ENCODE measurements around the gene LPA. TPM values are rescaled to one million over a fixed set of nuclear protein-coding genes. Genes with fewer than 3 reads are reported as not detected.
"Not testable (repeated sequence)": the region's sequence is repeated elsewhere in the genome, so short reads cannot be mapped to it uniquely, and the experiment has no call there.

The LPA gene
- total and polyA plus RNA-seq, 9 donors, result 0.06 to 0.10 (median 0.08) TPM; not detected in 5

- H3K4me1 ChIP-seq (ENCODE audit: control insufficient read depth, insufficient read depth, low read length), result no peaks in the 10 kb centered on the region
- 70% methylated on average over 2 of the region's 2 CpGs for WGBS (ENCODE audit: insufficient coverage)
- no peaks in the 10 kb centered on the region for H3K36me3 ChIP-seq (ENCODE audit: control insufficient read depth, insufficient read depth, low read length)
- no peak for DNase-seq
- H3K4me3 ChIP-seq (ENCODE audit: low read length), result no peak overlapping the region
- no peaks in the 10 kb centered on the region for H3K27me3 ChIP-seq (ENCODE audit: control insufficient read depth, insufficient read depth, low read length)
- no peak overlapping the region for H3K27ac ChIP-seq (ENCODE audit: low read length)
- peaks cover 2% of the 10 kb centered on the region for H3K9me3 ChIP-seq (replicated peaks; ENCODE audit: control insufficient read depth, low read depth, low read length)
These were observed 1.2 kb downstream of the LPA start for GRCh38 chr6:160662842-160663241.

- H3K27ac ChIP-seq (ENCODE audit: low read length), result no peak overlapping the region
- H3K4me1 ChIP-seq (ENCODE audit: control insufficient read depth, insufficient read depth, low read length), result no peaks in the 10 kb centered on the region
- H3K9me3 ChIP-seq (replicated peaks; ENCODE audit: control insufficient read depth, low read depth, low read length), result peaks cover 3% of the 10 kb centered on the region
- H3K4me3 ChIP-seq (ENCODE audit: low read length), result no peak overlapping the region
- no peaks in the 10 kb centered on the region for H3K27me3 ChIP-seq (ENCODE audit: control insufficient read depth, insufficient read depth, low read length)
- DNase-seq, result no peak
- H3K36me3 ChIP-seq (ENCODE audit: control insufficient read depth, insufficient read depth, low read length), result no peaks in the 10 kb centered on the region
- WGBS (ENCODE audit: insufficient coverage), result no CpG with 5 or more reads among the region's 3 CpGs
These were observed 1.6 kb downstream of the LPA start for GRCh38 chr6:160662429-160662828.

GRCh38 chr6:160661216-160661615 is 2.9 kb downstream of the LPA start:
- Histone ChIP-seq H3K9me3 (replicated peaks; ENCODE audit: control insufficient read depth, low read depth, low read length) (peaks cover 8% of the 10 kb centered on the region), H3K27me3 (ENCODE audit: control insufficient read depth, insufficient read depth, low read length) (no peaks in the 10 kb centered on the region), H3K4me3 (ENCODE audit: low read length) (no peak overlapping the region), H3K27ac (ENCODE audit: low read length) (no peak overlapping the region), H3K36me3 (ENCODE audit: control insufficient read depth, insufficient read depth, low read length) (no peaks in the 10 kb centered on the region), H3K4me1 (ENCODE audit: control insufficient read depth, insufficient read depth, low read length) (no peaks in the 10 kb centered on the region)
- no peak for DNase-seq
- 66% methylated on average over 3 of the region's 3 CpGs for WGBS (ENCODE audit: insufficient coverage)

GRCh38 chr6:160659562-160659961 is 4.5 kb downstream of the LPA start:
- DNase-seq, result no peak
- H3K36me3 ChIP-seq (ENCODE audit: control insufficient read depth, insufficient read depth, low read length), result no peaks in the 10 kb centered on the region
- peaks cover 10% of the 10 kb centered on the region for H3K9me3 ChIP-seq (replicated peaks; ENCODE audit: control insufficient read depth, low read depth, low read length)
- H3K27ac ChIP-seq (ENCODE audit: low read length), result no peak overlapping the region
- no peaks in the 10 kb centered on the region for H3K4me1 ChIP-seq (ENCODE audit: control insufficient read depth, insufficient read depth, low read length)
- WGBS (ENCODE audit: insufficient coverage), result 58% methylated on average over 2 of the region's 6 CpGs
- H3K4me3 ChIP-seq (ENCODE audit: low read length), result no peak overlapping the region
- no peaks in the 10 kb centered on the region for H3K27me3 ChIP-seq (ENCODE audit: control insufficient read depth, insufficient read depth, low read length)

GRCh38 chr6:160634706-160635105 is 29.4 kb downstream of the LPA start:
- WGBS (ENCODE audit: insufficient coverage), result 88% methylated on average over 2 of the region's 10 CpGs
- DNase-seq, result no peak
- Histone ChIP-seq H3K36me3 (ENCODE audit: control insufficient read depth, insufficient read depth, low read length) (no peaks in the 10 kb centered on the region), H3K27me3 (ENCODE audit: control insufficient read depth, insufficient read depth, low read length) (no peaks in the 10 kb centered on the region), H3K9me3 (replicated peaks; ENCODE audit: control insufficient read depth, low read depth, low read length) (peaks cover 7% of the 10 kb centered on the region), H3K4me1 (ENCODE audit: control insufficient read depth, insufficient read depth, low read length) (no peaks in the 10 kb centered on the region), H3K4me3 (ENCODE audit: low read length) (no peak overlapping the region), H3K27ac (ENCODE audit: low read length) (no peak overlapping the region)

GRCh38 chr6:160595838-160596832 is 67.9 kb downstream of the LPA start:
- Histone ChIP-seq H3K4me3 (ENCODE audit: low read length) (no peak overlapping the region), H3K4me1 (ENCODE audit: control insufficient read depth, insufficient read depth, low read length) (no peaks in the 10 kb centered on the region), H3K27me3 (ENCODE audit: control insufficient read depth, insufficient read depth, low read length) (no peaks in the 10 kb centered on the region), H3K27ac (ENCODE audit: low read length) (no peak overlapping the region), H3K9me3 (replicated peaks; ENCODE audit: control insufficient read depth, low read depth, low read length) (peaks cover 2% of the 10 kb centered on the region), H3K36me3 (ENCODE audit: control insufficient read depth, insufficient read depth, low read length) (no peaks in the 10 kb centered on the region)
- WGBS (ENCODE audit: insufficient coverage), result no CpG with 5 or more reads among the region's 1 CpG
- DNase-seq, result no peak

- WGBS (ENCODE audit: insufficient coverage), result 80% methylated on average over 1 of the region's 4 CpGs
- H3K36me3 ChIP-seq (ENCODE audit: control insufficient read depth, insufficient read depth, low read length); DNase-seq; H3K4me1 ChIP-seq (ENCODE audit: control insufficient read depth, insufficient read depth, low read length); H3K27ac ChIP-seq (ENCODE audit: low read length); H3K27me3 ChIP-seq (ENCODE audit: control insufficient read depth, insufficient read depth, low read length); H3K4me3 ChIP-seq (ENCODE audit: low read length); H3K9me3 ChIP-seq (replicated peaks; ENCODE audit: control insufficient read depth, low read depth, low read length): not testable (repeated sequence)
These were observed 68.8 kb downstream of the LPA start for GRCh38 chr6:160595297-160595696.

- WGBS (ENCODE audit: insufficient coverage), result 85% methylated on average over 3 of the region's 4 CpGs
- Histone ChIP-seq H3K4me3 (ENCODE audit: low read length) (no peak overlapping the region), H3K27ac (ENCODE audit: low read length) (no peak overlapping the region), H3K27me3 (ENCODE audit: control insufficient read depth, insufficient read depth, low read length) (no peaks in the 10 kb centered on the region), H3K4me1 (ENCODE audit: control insufficient read depth, insufficient read depth, low read length) (no peaks in the 10 kb centered on the region), H3K9me3 (replicated peaks; ENCODE audit: control insufficient read depth, low read depth, low read length) (no peaks in the 10 kb centered on the region), H3K36me3 (ENCODE audit: control insufficient read depth, insufficient read depth, low read length) (no peaks in the 10 kb centered on the region)
- no peak for DNase-seq
These were observed 77.7 kb downstream of the LPA start for GRCh38 chr6:160586374-160586773.

GRCh38 chr6:160583794-160584193 is 80.3 kb downstream of the LPA start:
- Histone ChIP-seq H3K4me3 (ENCODE audit: low read length) (no peak overlapping the region), H3K36me3 (ENCODE audit: control insufficient read depth, insufficient read depth, low read length) (no peaks in the 10 kb centered on the region), H3K9me3 (replicated peaks; ENCODE audit: control insufficient read depth, low read depth, low read length) (no peaks in the 10 kb centered on the region), H3K27me3 (ENCODE audit: control insufficient read depth, insufficient read depth, low read length) (no peaks in the 10 kb centered on the region), H3K27ac (ENCODE audit: low read length) (no peak overlapping the region), H3K4me1 (ENCODE audit: control insufficient read depth, insufficient read depth, low read length) (no peaks in the 10 kb centered on the region)
- DNase-seq, result no peak

- Histone ChIP-seq H3K27me3 (ENCODE audit: control insufficient read depth, insufficient read depth, low read length) (no peaks in the 10 kb centered on the region), H3K4me3 (ENCODE audit: low read length) (no peak overlapping the region), H3K36me3 (ENCODE audit: control insufficient read depth, insufficient read depth, low read length) (no peaks in the 10 kb centered on the region), H3K9me3 (replicated peaks; ENCODE audit: control insufficient read depth, low read depth, low read length) (no peaks in the 10 kb centered on the region), H3K27ac (ENCODE audit: low read length) (no peak overlapping the region), H3K4me1 (ENCODE audit: control insufficient read depth, insufficient read depth, low read length) (no peaks in the 10 kb centered on the region)
- no CpG with 5 or more reads among the region's 1 CpG for WGBS (ENCODE audit: insufficient coverage)
- DNase-seq, result no peak
These were observed 82.7 kb downstream of the LPA start for GRCh38 chr6:160581406-160581805.

Measured in muscle of leg (tissue), 11 donors.